GM12878 (cell line): ENCODE data around the gene ANKMY2. TPM values are rescaled to one million over a fixed set of nuclear protein-coding genes. Genes with fewer than 3 reads are reported as not detected.

Experiments used
- ATAC-seq: fragments of 200-7000 bp; cut with Tn5 transposase; 3 replicates; pipeline ENCODE4 v1.9.1; 2020; ENCODE audit warnings: mild to moderate bottlenecking, moderate library complexity
- BruUV-seq: library from RNA; stranded (reverse); fragments of 400-500 nt; replicated peaks from 2 replicates; lab custom pipeline; 2021; lab: Mats Ljungman, UMichigan
- CTCF ChIA-PET: fragments of 300-600 bp; sonication (Branson Sonifier 250); formaldehyde crosslinking; extraction: SDS; loops from one replicate; lab custom pipeline; 2021; ENCODE audit warnings: inconsistent platforms; lab: Yijun Ruan, JAX
- POLR2A ChIA-PET: fragments of 350-600 bp; formaldehyde crosslinking; extraction: SDS; loops from one replicate; lab custom pipeline; 2021; ENCODE audit warnings: inconsistent platforms; lab: Charles Lee
- RAD21 ChIA-PET: fragments of 300-600 bp; sonication (Branson Sonifier 250); formaldehyde crosslinking; loops from one replicate; lab custom pipeline; 2023; ENCODE audit warnings: antibody characterized with exemption; ENCODE audit not compliant: unreplicated experiment; lab: Charles Lee
- SMC1A ChIA-PET: fragments of 300-600 bp; sonication (Branson Sonifier 250); formaldehyde crosslinking; loops from one replicate; lab custom pipeline; 2023; ENCODE audit not compliant: unreplicated experiment, uncharacterized antibody; lab: Charles Lee
- DNase-seq: peaks from one replicate; pipeline ENCODE4 v3.0.0-alpha.2; 2011; ENCODE audit warnings: low read depth, low spot score
- FAIRE-seq: peaks from 3 replicates; lab custom pipeline; 2011; peaks lifted over from hg19 to GRCh38; lab: Jason Lieb, UNC
- H2AFZ ChIP-seq: 2 replicates; pipeline ENCODE4 v1.6.0; 2011; ENCODE audit warnings: low read depth, low read length, control low read depth; ENCODE audit not compliant: control insufficient read depth
- H3K27ac ChIP-seq: 2 replicates; pipeline ENCODE4 v1.5.1; 2011; ENCODE audit warnings: control low read depth; ENCODE audit not compliant: control insufficient read depth, insufficient read depth
- H3K27me3 ChIP-seq, 2 experiments: replicated peaks in 1 of 2; 2 replicates each; pipeline versions ENCODE4 v1.6.0 to v1.6.1; 2011; ENCODE audit warnings: low read length in 1 of 2; ENCODE audit not compliant: control insufficient read depth in 2 of 2, insufficient read depth in 2 of 2
- H3K36me3 ChIP-seq, 2 experiments: 2 replicates each; pipeline ENCODE4 v1.5.1; 2011; ENCODE audit warnings: low read length in 1 of 2; ENCODE audit not compliant: control insufficient read depth in 2 of 2, insufficient read depth in 2 of 2
- H3K4me1 ChIP-seq: 2 replicates; pipeline ENCODE4 v1.6.1; 2011; ENCODE audit warnings: mild to moderate bottlenecking, low read length, moderate library complexity, mixed read lengths; ENCODE audit not compliant: control insufficient read depth, insufficient read depth
- H3K4me2 ChIP-seq: 2 replicates; pipeline ENCODE4 v1.6.0; 2011; ENCODE audit warnings: control low read depth; ENCODE audit not compliant: control insufficient read depth, insufficient read depth
- H3K4me3 ChIP-seq: fragments of 200-600 bp; sonication (generic); 2 replicates; pipeline ENCODE4 v1.5.1; 2016
- H3K79me2 ChIP-seq: 2 replicates; pipeline ENCODE4 v1.6.0; 2011; ENCODE audit warnings: low read length; ENCODE audit not compliant: control insufficient read depth, insufficient read depth
- H3K9ac ChIP-seq: 2 replicates; pipeline ENCODE4 v1.8.0; 2011; ENCODE audit warnings: low read length, control low read depth, mixed read lengths; ENCODE audit not compliant: control insufficient read depth, insufficient read depth
- H3K9me3 ChIP-seq: replicated peaks from 3 replicates; pipeline ENCODE4 v1.5.1; 2011; ENCODE audit warnings: mild to moderate bottlenecking, low read length; ENCODE audit not compliant: control insufficient read depth, insufficient read depth
- H4K20me1 ChIP-seq: 2 replicates; pipeline ENCODE4 v1.6.0; 2011; ENCODE audit not compliant: control insufficient read depth, insufficient read depth
- FOS ChIP-seq: IDR thresholded peaks from 3 replicates; pipeline ENCODE4 v1.6.1; 2011; ENCODE audit warnings: borderline replicate concordance; ENCODE audit not compliant: insufficient read length; ENCODE audit errors: extremely low read depth
- FOXK2 ChIP-seq: fragments of 450-650 bp; IDR thresholded peaks from 2 replicates; pipeline ENCODE4 v1.6.1; 2017; ENCODE audit warnings: mild to moderate bottlenecking, moderate library complexity
- MEF2B ChIP-seq: fragments of 450-650 bp; IDR thresholded peaks from 2 replicates; pipeline ENCODE4 v1.6.1; 2018; ENCODE audit warnings: mild to moderate bottlenecking, moderate library complexity; ENCODE audit not compliant: partially characterized antibody, poor library complexity, severe bottlenecking
- ZNF217 ChIP-seq: fragments of 450-650 bp; IDR thresholded peaks from 2 replicates; pipeline ENCODE4 v1.6.1; 2017; ENCODE audit warnings: antibody characterized with exemption, mild to moderate bottlenecking
- WGBS: methylation state at CpG from one replicate; pipeline ENCODE4 v1.1.6; 2016; ENCODE audit warnings: low lambda C conversion rate; ENCODE audit not compliant: insufficient replicate concordance, insufficient coverage; ENCODE audit errors: missing lambda C conversion rate; 5-methylcytosine and 5-hydroxymethylcytosine counted together
- in situ Hi-C: fragments of 300-500 bp; cut with MboI; formaldehyde crosslinking; loops from 9 replicates; pipeline ENCODE4 v1.14.3; 2018; ENCODE audit warnings: mixed read lengths
- intact Hi-C: fragments of 100-400 bp; cut with micrococcal nuclease; formaldehyde crosslinking; loops from one replicate; pipeline ENCODE4 v1.14.2; 2022; ENCODE audit not compliant: unreplicated experiment
- polyA plus RNA-seq, 11 experiments: library from polyadenylated mRNA; depleted of rRNA in 4 of 11; unstranded in 6 of 11; stranded (reverse) in 5 of 11; fragments of >200 nt; fragmentation: Nextera tagmentation in 4 of 11; fragmentation: Illumina TruSeq in 1 of 11; extraction: Ambion mirVana in 4 of 11; extraction: Trizol in 1 of 11; gene quantifications; 1 replicate in 1 of 11; 2 replicates in 10 of 11; pipeline versions ENCODE4 v1.2.1 to v1.2.3, GENCODE V29; 2011 to 2016; ENCODE audit warnings: inconsistent platforms in 2 of 11, missing spikeins in 2 of 11, low read depth in 1 of 11
- total RNA-seq, 4 experiments: library from RNA; depleted of rRNA in 3 of 4; stranded (reverse); fragments of >200 nt in 3 of 4; fragmentation: Illumina TruSeq in 1 of 4; extraction: Trizol in 1 of 4; gene quantifications; 2 replicates each; pipeline versions ENCODE4 v1.2.1 to v1.2.3, GENCODE V29; 2013 to 2021
- TF ChIP-seq, protein P1 (sequence below): fragments of 450-650 bp; IDR thresholded peaks from 2 replicates; pipeline ENCODE4 v1.6.1; 2014; ENCODE audit warnings: mild to moderate bottlenecking
- TF ChIP-seq, protein P2 (sequence below): fragments of 450-650 bp; IDR thresholded peaks from 2 replicates; pipeline ENCODE4 v1.6.1; 2017; ENCODE audit warnings: mild to moderate bottlenecking
- TF ChIP-seq, protein P3 (sequence below): fragments of 150-350 bp; IDR thresholded peaks from 2 replicates; pipeline ENCODE4 v1.6.1; 2014; ENCODE audit warnings: mild to moderate bottlenecking, low read depth, low read length

ANKMY2 gene
- total and polyA plus RNA-seq, 10 of the 15 experiments (the other 5 are each of a cell fraction or from before 2014, with no cell fraction given) = 0.10 to 0.48 (median 0.29) TPM

DNA sequence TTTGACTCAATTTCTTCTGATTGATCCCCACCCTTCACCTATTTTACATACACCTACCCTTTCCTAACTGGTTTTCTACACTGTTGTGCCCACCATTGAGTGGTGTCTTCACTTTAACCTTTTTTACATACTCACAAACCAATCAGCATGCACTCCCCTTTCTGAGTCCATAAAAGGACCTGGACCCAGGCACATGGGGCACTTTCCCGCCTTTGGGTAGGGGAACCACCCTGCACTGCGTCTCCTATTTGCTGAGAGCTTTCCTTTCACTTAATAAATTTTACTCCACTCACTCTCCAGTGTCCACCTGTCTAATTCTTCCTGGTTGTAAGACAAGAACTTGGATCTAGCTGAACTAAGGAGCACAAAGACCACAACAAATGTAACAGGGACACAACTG, 33.8 kb downstream of the ANKMY2 start:
- Histone ChIP-seq H3K27ac (no peak overlapping the region), H3K9ac (no peak overlapping the region), H3K79me2 (no peaks in the 10 kb centered on the region), H3K4me2 (no peak overlapping the region), H3K27me3 (no peaks in the 10 kb centered on the region), H3K9me3 (no peaks in the 10 kb centered on the region), H3K4me1 (no peaks in the 10 kb centered on the region), H4K20me1 (0 out of 2 replicates have a peak, but pooled peaks cover 2% of the 10 kb centered on the region), H3K36me3 (no peaks in the 10 kb centered on the region), H3K4me3 (no peak overlapping the region), H2AFZ (no peak overlapping the region)
- BruUV-seq = no TSS peak
- DNase-seq (no peak), FAIRE-seq (no peak), ATAC-seq (no peak)
- 6% methylated on average over 2 of the region's 2 CpGs for WGBS
- in situ Hi-C loops = no loop called here
- CTCF ChIA-PET = interaction anchor here (0.8 kb wide), 1 partner anchor 11 kb away, joined by 3 read pairs; no protein-coding TSS in a partner anchor
- POLR2A ChIA-PET = no interaction called here
- intact Hi-C loops = no loop called here
- RAD21 ChIA-PET = no interaction called here
- TF ChIP-seq, protein P1, sequence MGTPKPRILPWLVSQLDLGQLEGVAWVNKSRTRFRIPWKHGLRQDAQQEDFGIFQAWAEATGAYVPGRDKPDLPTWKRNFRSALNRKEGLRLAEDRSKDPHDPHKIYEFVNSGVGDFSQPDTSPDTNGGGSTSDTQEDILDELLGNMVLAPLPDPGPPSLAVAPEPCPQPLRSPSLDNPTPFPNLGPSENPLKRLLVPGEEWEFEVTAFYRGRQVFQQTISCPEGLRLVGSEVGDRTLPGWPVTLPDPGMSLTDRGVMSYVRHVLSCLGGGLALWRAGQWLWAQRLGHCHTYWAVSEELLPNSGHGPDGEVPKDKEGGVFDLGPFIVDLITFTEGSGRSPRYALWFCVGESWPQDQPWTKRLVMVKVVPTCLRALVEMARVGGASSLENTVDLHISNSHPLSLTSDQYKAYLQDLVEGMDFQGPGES = no peak
- SMC1A ChIA-PET = no interaction called here

DNA sequence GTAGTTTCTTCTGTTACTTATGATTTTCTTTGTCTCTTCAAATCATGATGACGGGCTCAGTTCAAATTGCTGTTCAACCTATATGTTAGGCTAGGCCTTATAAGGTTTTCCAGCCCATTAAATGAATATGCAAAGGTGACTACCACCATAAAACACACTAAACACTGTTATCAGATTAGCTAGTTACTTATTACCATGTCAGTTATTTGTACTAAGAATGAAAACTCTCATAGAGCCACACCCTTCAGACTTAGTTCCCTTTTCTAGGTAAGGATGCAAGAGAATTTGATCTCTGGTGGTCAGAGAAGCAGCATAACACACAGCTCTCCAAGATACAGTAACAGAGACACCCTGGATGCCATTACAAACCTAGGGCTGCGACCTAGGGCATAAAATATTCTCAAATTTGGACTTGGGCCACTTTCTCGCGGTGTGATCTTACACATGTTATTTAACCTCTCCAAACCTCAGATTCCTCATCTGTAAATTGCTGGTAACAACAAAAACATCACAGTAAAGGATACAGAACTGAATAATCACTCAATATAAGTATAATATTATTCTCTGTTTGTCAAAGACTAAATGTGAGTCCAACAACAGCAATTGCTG, 35.6 kb downstream of the ANKMY2 start:
- no peaks in the 10 kb centered on the region for H3K36me3 ChIP-seq
- no peaks in the 10 kb centered on the region for H3K79me2 ChIP-seq
- no peak overlapping the region for H3K27ac ChIP-seq
- SMC1A ChIA-PET = interaction anchor here (1.0 kb wide), 1 partner anchor 35 kb away, joined by 3 read pairs; the partner anchor contains the start of gene ANKMY2
- H3K4me2 ChIP-seq = no peak overlapping the region
- H3K4me1 ChIP-seq = no peaks in the 10 kb centered on the region
- ATAC-seq (peak; percentile 78), FAIRE-seq (no peak), DNase-seq (no peak)
- WGBS = 33% methylated on average over 4 of the region's 4 CpGs
- no peak overlapping the region for H2AFZ ChIP-seq
- BruUV-seq = no TSS peak
- in situ Hi-C loops = no loop called here
- no peaks in the 10 kb centered on the region for H3K9me3 ChIP-seq
- intact Hi-C loops = no loop called here
- CTCF ChIA-PET = interaction anchor here (0.8 kb wide), 1 partner anchor 11 kb away, joined by 3 read pairs; no protein-coding TSS in a partner anchor
- RAD21 ChIA-PET = no interaction called here
- H3K27me3 ChIP-seq = no peaks in the 10 kb centered on the region
- 0 out of 2 replicates have a peak, but pooled peaks cover 2% of the 10 kb centered on the region for H4K20me1 ChIP-seq
- no peak overlapping the region for H3K9ac ChIP-seq
- POLR2A ChIA-PET = no interaction called here
- TF ChIP-seq, protein P2, sequence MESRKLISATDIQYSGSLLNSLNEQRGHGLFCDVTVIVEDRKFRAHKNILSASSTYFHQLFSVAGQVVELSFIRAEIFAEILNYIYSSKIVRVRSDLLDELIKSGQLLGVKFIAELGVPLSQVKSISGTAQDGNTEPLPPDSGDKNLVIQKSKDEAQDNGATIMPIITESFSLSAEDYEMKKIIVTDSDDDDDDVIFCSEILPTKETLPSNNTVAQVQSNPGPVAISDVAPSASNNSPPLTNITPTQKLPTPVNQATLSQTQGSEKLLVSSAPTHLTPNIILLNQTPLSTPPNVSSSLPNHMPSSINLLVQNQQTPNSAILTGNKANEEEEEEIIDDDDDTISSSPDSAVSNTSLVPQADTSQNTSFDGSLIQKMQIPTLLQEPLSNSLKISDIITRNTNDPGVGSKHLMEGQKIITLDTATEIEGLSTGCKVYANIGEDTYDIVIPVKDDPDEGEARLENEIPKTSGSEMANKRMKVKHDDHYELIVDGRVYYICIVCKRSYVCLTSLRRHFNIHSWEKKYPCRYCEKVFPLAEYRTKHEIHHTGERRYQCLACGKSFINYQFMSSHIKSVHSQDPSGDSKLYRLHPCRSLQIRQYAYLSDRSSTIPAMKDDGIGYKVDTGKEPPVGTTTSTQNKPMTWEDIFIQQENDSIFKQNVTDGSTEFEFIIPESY = no peak
- TF ChIP-seq ZNF217 (no peak), FOXK2 (no peak), FOS (no peak), MEF2B (no peak)
- TF ChIP-seq, protein P3, sequence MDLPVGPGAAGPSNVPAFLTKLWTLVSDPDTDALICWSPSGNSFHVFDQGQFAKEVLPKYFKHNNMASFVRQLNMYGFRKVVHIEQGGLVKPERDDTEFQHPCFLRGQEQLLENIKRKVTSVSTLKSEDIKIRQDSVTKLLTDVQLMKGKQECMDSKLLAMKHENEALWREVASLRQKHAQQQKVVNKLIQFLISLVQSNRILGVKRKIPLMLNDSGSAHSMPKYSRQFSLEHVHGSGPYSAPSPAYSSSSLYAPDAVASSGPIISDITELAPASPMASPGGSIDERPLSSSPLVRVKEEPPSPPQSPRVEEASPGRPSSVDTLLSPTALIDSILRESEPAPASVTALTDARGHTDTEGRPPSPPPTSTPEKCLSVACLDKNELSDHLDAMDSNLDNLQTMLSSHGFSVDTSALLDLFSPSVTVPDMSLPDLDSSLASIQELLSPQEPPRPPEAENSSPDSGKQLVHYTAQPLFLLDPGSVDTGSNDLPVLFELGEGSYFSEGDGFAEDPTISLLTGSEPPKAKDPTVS = no peak
- H3K4me3 ChIP-seq = no peak overlapping the region
